ENCODE measurements around the gene WASF2. TPM values are rescaled to one million over a fixed set of nuclear protein-coding genes. Genes with fewer than 3 reads are reported as not detected.

The WASF2 gene
- total RNA-seq, 2 experiments from 2014 or later: 109 to 110 TPM

DNA sequence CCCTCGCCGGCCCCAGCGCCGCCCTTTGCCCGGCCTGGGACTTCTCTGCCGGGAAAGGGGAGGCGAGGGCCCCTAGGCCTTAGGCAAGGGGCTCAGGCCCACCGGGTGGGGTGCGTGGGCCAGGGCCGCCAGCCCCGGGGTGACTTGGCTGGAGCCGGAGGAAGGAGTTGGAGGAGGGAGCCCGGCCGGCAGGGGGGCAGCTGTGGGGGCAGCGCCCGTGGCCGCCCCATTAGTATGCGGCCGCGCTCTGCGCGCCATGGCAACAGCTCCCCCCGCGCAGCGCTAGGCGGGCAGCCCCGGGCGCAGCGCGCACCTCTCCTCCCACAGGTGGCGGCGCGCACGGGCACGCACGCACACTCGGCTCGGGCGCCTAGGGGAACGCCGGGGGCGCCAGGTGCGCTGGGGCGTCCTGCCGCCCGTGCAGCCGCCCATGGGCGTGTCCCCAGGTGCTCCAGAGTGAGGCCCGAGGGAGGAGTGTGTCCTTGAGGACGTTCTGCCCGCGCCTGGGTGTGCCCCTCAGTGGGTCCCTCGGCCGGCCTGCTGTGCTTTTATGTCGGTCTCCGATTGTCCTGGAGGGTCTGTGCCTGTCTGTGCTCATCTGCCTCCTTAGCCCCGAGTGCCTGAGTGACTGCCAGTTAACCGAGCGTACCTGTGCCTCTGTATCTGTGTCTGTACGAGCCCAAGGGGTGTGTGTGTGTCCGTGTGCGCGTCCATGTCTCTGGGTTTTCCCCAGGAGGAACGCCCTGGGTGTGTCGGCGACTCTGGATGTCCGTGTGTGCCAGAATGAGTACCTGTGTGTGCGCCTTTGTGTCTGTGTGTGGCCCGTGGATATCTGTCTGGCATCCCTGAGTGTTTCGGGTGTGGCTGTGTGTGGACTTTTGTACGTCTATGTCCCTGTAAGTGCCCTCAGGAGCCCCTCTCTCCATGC, 38.2 kb upstream of the WASF2 start:
- Mint-ChIP-seq H3K9me3 (no peaks in the 10 kb centered on the region), H3K36me3 (no peaks in the 10 kb centered on the region), H3K27ac (no peak overlapping the region), H3K4me3 (peak overlapping the region; percentile 57), H3K4me1 (ENCODE audit: low read depth) (peaks cover 47% of the 10 kb centered on the region), H3K27me3 (no peaks in the 10 kb centered on the region)
- ChIA-PET CTCF (interaction anchor here (0.8 to 1.5 kb wide), 3 partner anchors 28 to 135 kb away, joined by 3 to 4 read pairs (median 3); no protein-coding TSS in a partner anchor), POLR2A (no interaction called here)
- DNase-seq: peak; percentile 44
- intact Hi-C loops (cut with micrococcal nuclease): no loop called here

DNA sequence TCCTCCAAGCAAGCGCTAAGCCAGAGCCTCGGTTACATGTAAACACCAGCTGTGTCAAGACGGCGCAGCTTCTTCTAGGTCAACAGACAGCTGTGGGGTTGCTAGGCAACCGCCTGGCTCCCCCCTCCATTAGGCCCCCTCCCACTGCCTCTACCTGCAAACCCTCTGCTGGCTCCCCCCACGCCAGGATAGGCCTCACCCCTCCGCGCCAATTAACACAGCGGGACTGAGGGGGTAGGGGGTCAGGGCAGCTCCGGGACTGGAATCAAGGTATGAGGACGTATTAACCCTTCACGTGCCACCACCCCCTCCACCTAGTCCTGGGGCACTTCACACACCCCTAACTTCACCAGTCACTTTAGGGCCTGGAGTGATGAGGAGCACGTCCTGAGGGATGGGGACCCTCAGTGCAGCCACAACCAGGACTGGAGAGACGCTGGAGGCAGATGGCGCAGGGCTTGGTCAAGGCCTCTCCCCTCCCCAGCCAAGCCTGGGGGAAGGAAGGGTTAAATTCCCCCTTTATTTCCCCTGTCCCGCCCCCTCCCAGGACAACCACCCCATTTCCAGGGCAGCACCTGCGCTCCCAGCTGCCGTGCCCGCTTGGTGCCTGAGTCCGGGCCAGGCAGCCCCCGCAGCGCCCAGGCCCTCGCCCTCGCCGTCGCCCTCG, 37.4 kb upstream of the WASF2 start:
- Mint-ChIP-seq H3K4me1 (ENCODE audit: low read depth) (peaks cover 47% of the 10 kb centered on the region), H3K9me3 (no peaks in the 10 kb centered on the region), H3K27ac (no peak overlapping the region), H3K36me3 (no peaks in the 10 kb centered on the region), H3K27me3 (no peaks in the 10 kb centered on the region), H3K4me3 (peak overlapping the region; percentile 17)
- intact Hi-C loops (cut with micrococcal nuclease): no loop called here
- POLR2A ChIA-PET: no interaction called here
- CTCF ChIA-PET: interaction anchor here (0.8 to 1.5 kb wide), 3 partner anchors 29 to 136 kb away, joined by 3 to 4 read pairs (median 3); no protein-coding TSS in a partner anchor
- peak; percentile 44 for DNase-seq

DNA sequence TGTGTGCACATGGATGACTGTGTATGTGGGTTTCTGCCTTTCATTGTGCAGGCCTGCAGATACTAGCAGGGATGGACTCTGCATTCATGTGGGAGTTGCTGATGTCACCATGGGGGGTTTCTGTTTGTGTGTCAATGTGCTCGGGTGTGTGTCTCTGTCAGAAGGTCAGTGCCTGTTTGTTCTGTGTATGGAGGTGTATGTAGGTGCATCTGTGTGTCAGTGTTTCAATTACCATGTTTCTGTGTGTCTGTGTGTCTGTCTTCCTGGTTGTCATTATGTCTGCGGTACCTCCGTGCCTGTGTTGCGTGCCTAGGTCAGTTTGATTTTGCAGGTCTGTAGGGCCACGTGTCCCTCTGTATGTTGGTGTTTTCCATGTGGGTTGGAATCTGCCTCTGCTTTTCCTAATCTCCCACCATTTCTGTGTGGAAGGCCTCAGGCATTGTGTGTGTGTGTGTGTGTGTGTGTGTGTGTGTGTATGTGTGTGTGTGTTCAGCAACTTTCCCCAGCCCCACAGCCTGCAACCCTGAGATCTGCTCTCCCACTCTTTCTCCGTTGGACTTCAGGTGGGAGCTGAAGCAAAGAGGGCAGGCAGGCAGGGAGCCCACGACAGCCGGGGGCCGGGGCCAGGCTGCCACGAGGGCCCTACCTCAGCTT, 36.7 kb upstream of the WASF2 start:
- ChIA-PET POLR2A (interaction anchor here (0.6 to 1.5 kb wide), 2 partner anchors 36 to 78 kb away, joined by 5 to 7 read pairs; partner anchors contain the start of gene WASF2), CTCF (interaction anchor here (0.9 to 1.5 kb wide), 5 partner anchors 17 to 143 kb away, joined by 3 to 7 read pairs (median 3); no protein-coding TSS in a partner anchor)
- no peaks in the 10 kb centered on the region for H3K9me3 Mint-ChIP-seq
- no peaks in the 10 kb centered on the region for H3K36me3 Mint-ChIP-seq
- no peaks in the 10 kb centered on the region for H3K27me3 Mint-ChIP-seq
- peak overlapping the region; percentile 62 for H3K4me3 Mint-ChIP-seq
- DNase-seq: peak; percentile 56
- intact Hi-C loops (cut with micrococcal nuclease): no loop called here
- H3K4me1 Mint-ChIP-seq (ENCODE audit: low read depth): peaks cover 49% of the 10 kb centered on the region
- peak overlapping the region; percentile 7 for H3K27ac Mint-ChIP-seq

DNA sequence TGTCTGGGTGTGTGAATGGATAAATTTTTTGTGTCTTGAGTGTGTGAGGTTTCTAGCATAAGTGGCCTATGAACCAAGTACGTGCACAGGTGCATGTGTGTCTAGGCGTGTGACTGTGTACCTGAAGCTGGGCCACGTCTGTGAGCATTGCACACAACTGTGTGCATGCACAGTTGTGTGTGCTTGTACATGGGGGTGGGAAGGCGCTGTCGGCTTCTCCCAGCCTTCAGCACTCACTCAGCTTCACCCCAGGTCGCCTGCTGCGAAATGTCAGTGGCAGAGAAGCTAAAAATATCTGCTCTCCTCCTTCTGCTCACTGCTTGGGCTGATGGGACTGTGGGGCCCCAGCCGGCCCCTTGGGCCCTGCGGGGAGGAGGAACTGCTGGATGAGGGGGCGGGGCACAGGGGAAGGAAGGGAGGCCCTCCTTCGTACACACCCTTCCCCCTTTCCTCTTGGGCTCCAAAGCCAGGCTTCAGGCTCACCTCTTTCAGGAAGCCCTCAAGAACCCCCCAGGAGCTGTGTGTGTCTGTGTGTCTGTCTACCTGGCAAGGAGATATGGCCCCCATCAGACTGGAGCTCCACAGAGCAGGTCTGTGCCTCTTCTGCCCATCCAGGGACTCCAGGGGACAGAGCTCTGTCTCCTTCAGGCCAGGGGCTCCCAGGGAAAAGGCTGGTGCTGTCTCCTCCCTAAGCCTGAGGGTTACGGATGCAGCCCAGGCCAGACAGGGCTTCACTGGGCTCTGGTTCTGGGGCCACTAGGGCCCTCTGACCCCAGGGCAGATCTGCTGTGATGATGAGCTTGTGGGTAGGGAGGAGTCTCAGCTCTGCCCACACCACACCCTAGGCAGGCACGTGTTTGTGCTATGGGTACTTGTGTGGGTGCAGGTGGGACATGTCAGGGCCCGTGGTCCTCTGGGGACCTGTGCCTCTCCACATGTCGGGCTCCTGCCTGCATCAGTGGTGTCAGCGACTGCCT, 35.6 kb upstream of the WASF2 start:
- peak; percentile 80 for DNase-seq
- CTCF ChIA-PET: interaction anchor here (0.9 to 2.6 kb wide), 6 partner anchors 16 to 144 kb away, joined by 3 to 21 read pairs (median 3); partner anchors contain the start of gene AHDC1
- Mint-ChIP-seq H3K36me3 (no peaks in the 10 kb centered on the region), H3K27ac (peak overlapping the region; percentile 7), H3K4me3 (peak overlapping the region; percentile 62), H3K9me3 (no peaks in the 10 kb centered on the region), H3K4me1 (ENCODE audit: low read depth) (peaks cover 57% of the 10 kb centered on the region), H3K27me3 (no peaks in the 10 kb centered on the region)
- POLR2A ChIA-PET: interaction anchor here (0.6 to 1.5 kb wide), 4 partner anchors 31 to 107 kb away, joined by 3 to 7 read pairs (median 4); partner anchors contain the start of gene WASF2
- intact Hi-C loops (cut with micrococcal nuclease): no loop called here

DNA sequence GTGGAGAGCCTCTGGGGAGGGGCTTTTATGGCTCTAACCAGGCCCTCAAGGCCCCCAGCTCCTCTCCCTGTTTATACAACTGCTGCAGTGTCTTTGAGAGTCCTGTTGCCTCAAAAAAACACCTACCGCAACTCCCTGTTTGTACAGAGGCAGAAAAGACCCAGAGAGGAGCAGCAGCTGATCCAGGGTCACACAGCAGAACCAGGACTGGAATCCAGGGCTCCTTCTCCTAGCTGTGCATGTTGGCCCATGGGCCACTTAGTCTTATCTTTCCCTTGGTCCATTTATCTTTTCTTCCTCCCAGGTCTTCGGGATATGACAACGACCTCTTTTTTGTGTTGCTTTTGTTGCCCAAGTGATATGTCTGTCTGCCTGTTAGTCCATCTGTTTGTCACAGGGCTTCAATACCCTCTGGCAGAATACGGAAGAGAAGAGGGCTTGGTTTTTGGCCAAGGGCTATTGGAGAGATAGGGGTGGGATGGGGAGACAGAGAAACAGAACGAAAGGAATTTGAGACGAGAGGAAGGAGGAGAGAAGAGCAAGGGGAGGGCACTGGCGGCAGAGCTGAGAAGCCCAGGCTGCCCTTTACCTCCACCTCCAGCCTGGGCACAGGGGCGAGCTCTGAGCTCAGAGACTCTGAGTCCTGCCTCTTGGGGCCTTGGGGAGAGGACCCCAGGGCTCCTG, 33.5 kb upstream of the WASF2 start:
- ChIA-PET CTCF (interaction anchor here (0.6 to 2.6 kb wide), 16 partner anchors 13 to 222 kb away, joined by 3 to 21 read pairs (median 4); partner anchors contain the start of gene AHDC1), POLR2A (interaction anchor here (1.6 to 3.5 kb wide), 4 partner anchors 34 to 125 kb away, joined by 3 to 21 read pairs (median 6); partner anchors contain the start of genes AHDC1 and WASF2)
- Mint-ChIP-seq H3K4me1 (ENCODE audit: low read depth) (peaks cover 61% of the 10 kb centered on the region), H3K9me3 (no peaks in the 10 kb centered on the region), H3K4me3 (peak overlapping the region; percentile 88), H3K36me3 (no peaks in the 10 kb centered on the region), H3K27ac (peak overlapping the region; percentile 88), H3K27me3 (no peaks in the 10 kb centered on the region)
- intact Hi-C loops (cut with micrococcal nuclease): loop anchor here (1.0 to 5.0 kb wide), 5 partner anchors 41 to 121 kb away; no protein-coding TSS in a partner anchor
- DNase-seq: no peak

DNA sequence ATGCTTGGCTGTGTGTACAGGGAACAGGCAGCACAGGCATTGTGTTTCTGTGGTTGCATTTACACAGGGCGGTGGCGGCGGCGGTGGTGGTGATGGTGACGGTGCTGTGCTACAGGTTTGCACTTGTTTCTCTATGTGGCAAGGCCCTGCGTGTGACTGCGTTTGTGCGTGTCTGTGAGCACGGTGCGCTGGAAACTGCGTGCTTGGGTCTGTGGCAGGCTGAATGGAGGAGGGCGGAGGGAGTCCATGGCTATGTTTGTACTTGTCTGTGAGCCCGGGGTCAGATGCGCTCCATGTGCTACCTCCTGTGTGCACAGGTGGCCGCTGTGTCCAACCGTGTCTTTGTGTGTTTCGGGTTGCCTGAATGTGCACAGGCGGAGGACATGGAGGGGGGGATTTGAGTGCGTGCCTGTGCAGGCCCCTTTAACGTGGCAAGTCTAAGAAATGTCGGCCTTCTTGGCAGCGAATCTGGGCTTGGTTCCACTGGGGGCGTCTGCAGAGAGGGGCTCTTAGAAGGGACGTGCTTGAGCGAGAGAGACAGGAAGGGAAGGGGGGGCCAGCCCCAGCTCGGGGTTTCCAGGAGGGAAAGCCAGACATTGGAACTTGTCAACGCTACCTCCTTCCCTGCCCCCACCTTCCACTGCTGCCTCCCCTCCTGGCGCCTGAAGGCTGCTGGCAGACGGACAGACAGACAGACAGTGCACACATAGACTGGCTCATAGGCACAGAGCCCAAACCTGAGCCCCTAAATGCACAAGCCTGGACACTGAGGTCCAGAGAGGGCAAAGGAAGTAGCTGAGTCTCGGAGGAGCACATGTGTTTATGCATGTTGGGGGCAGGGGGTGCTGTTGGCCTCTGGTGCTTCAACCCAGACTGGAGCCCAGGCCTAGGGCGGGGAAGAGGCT, 32.7 kb upstream of the WASF2 start:
- no peaks in the 10 kb centered on the region for H3K36me3 Mint-ChIP-seq
- peak overlapping the region; percentile 88 for H3K4me3 Mint-ChIP-seq
- H3K4me1 Mint-ChIP-seq (ENCODE audit: low read depth): peaks cover 63% of the 10 kb centered on the region
- intact Hi-C loops (cut with micrococcal nuclease): loop anchor here (1.0 to 5.0 kb wide), 6 partner anchors 32 to 120 kb away; partner anchors contain the start of gene WASF2
- no peaks in the 10 kb centered on the region for H3K9me3 Mint-ChIP-seq
- H3K27me3 Mint-ChIP-seq: no peaks in the 10 kb centered on the region
- peak overlapping the region; percentile 88 for H3K27ac Mint-ChIP-seq
- DNase-seq: peak; percentile 82
- ChIA-PET POLR2A (interaction anchor here (1.0 to 3.5 kb wide), 5 partner anchors 15 to 124 kb away, joined by 3 to 21 read pairs (median 5); partner anchors contain the start of genes AHDC1 and WASF2), CTCF (interaction anchor here (0.6 to 2.6 kb wide), 15 partner anchors 13 to 221 kb away, joined by 3 to 21 read pairs (median 4); partner anchors contain the start of gene AHDC1)

DNA sequence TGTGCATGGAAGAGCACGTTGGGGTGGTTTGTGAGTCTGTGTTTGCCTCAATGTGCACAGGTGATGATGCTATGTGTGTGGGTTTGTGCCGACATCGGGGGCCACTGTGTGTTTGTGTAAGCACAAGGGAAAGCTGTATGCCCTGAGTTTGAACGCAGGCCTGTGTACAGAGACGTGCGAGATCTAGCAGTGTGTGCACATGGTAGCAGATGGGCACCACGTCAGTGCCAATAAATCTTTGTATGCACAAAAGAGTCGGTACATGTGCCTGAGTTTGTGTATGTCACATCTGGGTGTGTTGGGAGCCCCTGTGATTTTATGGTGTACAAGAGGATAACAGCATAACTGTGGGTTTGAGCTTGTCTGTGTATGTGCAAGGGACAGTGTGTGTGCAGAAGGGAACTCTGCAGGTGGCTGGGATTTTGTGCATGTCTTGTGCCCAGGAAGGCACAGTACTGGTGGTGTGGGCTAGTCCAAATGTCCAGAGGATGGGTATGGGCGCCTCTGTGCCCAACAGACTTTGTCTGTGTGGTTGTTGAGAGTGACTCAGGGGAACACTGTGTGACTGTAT, 32.0 kb upstream of the WASF2 start:
- ChIA-PET CTCF (interaction anchor here (0.6 to 1.9 kb wide), 4 partner anchors 12 to 105 kb away, joined by 3 to 5 read pairs (median 4); no protein-coding TSS in a partner anchor), POLR2A (interaction anchor here (1.0 to 3.5 kb wide), 4 partner anchors 15 to 141 kb away, joined by 3 to 21 read pairs (median 6); partner anchors contain the start of genes AHDC1 and WASF2)
- H3K36me3 Mint-ChIP-seq: no peaks in the 10 kb centered on the region
- H3K9me3 Mint-ChIP-seq: no peaks in the 10 kb centered on the region
- H3K4me3 Mint-ChIP-seq: peak overlapping the region; percentile 88
- DNase-seq: peak; percentile 25
- H3K27ac Mint-ChIP-seq: peak overlapping the region; percentile 88
- no peaks in the 10 kb centered on the region for H3K27me3 Mint-ChIP-seq
- H3K4me1 Mint-ChIP-seq (ENCODE audit: low read depth): peaks cover 63% of the 10 kb centered on the region
- intact Hi-C loops (cut with micrococcal nuclease): loop anchor here (1.0 to 5.0 kb wide), 5 partner anchors 32 to 120 kb away; partner anchors contain the start of gene WASF2

DNA sequence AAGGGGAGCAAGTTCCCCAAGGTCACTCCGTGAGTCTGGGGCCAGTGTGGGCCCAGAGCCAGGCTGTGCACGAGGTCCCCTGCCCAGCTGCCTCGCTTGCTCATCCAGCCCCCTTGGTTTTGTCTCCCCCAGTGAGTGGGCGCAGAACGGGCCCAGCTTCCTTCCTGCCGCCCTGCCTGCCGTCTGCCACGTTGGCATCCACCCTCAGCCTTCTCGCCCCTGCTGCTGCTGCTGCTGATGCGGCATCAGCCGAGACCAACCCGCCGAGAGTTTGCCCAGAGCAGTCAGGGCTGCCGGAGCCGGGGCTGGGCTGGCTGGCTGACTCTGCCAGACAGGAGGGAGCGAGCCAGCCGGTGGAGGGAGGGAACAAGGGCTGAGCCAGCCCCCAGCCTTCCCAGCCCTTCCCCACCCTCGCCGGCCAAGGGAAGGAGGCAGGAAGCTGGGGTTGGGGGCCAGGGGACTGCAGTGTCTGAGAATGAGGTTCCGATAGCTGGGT, 31.4 kb upstream of the WASF2 start:
- no peaks in the 10 kb centered on the region for H3K27me3 Mint-ChIP-seq
- CTCF ChIA-PET: interaction anchor here (0.6 to 1.9 kb wide), 5 partner anchors 12 to 105 kb away, joined by 3 to 5 read pairs (median 4); no protein-coding TSS in a partner anchor
- POLR2A ChIA-PET: interaction anchor here (1.0 to 3.5 kb wide), 3 partner anchors 16 to 142 kb away, joined by 3 to 21 read pairs (median 4); partner anchors contain the start of gene WASF2
- peaks cover 58% of the 10 kb centered on the region for H3K4me1 Mint-ChIP-seq (ENCODE audit: low read depth)
- H3K27ac Mint-ChIP-seq: peak overlapping the region; percentile 88
- peak overlapping the region; percentile 88 for H3K4me3 Mint-ChIP-seq
- no peaks in the 10 kb centered on the region for H3K36me3 Mint-ChIP-seq
- intact Hi-C loops (cut with micrococcal nuclease): loop anchor here (5.0 kb wide), 2 partner anchors 39 to 119 kb away; no protein-coding TSS in a partner anchor
- peak; percentile 68 for DNase-seq
- H3K9me3 Mint-ChIP-seq: no peaks in the 10 kb centered on the region

Measured in activated CD4-positive, alpha-beta memory T cell treated with anti-CD3 and anti-CD28 coated beads for 36 hours (primary cell).